NCI-H774 (cell line): ENCODE results near the gene USP33.
"Not testable (repeated sequence)": the region's sequence is repeated elsewhere in the genome, so short reads cannot be mapped to it uniquely, and the experiment has no call there.

Experiments used
- DNase-seq: peaks from one replicate; lab custom pipeline; 2025; lab: John Stamatoyannopoulos, UW

Gene USP33

GRCh38 chr1:77759071-77760028, at the start of gene USP33:
Gene USP33 (minus strand): TSS chr1:77759852. CDS start chr1:77741697, 18,155 bp downstream.
- DNase-seq: peak; percentile 87

- DNase-seq: no peak
Measured at GRCh38 chr1:77803371-77803770, 43.7 kb upstream of the USP33 start.

GRCh38 chr1:77802026-77802425, 42.4 kb upstream of the USP33 start:
- no peak for DNase-seq

GRCh38 chr1:77797991-77798390, 38.3 kb upstream of the USP33 start:
- no peak for DNase-seq

- DNase-seq: no peak
Measured at GRCh38 chr1:77796695-77797405, 37.2 kb upstream of the USP33 start.

- DNase-seq: no peak
Measured at GRCh38 chr1:77794550-77794949, 34.9 kb upstream of the USP33 start.

- DNase-seq: not testable (repeated sequence)
Measured at GRCh38 chr1:77786093-77786741, 26.6 kb upstream of the USP33 start.

- no peak for DNase-seq
Measured at GRCh38 chr1:77783141-77783540, 23.5 kb upstream of the USP33 start.

GRCh38 chr1:77781683-77782082, 22.0 kb upstream of the USP33 start:
- no peak for DNase-seq

GRCh38 chr1:77779529-77780281, 20.1 kb upstream of the USP33 start, which contains the start of gene MIGA1:
Gene MIGA1 (plus strand): TSS chr1:77779649. CDS start chr1:77783253, 3,604 bp downstream.
- DNase-seq: peak; percentile 89

- no peak for DNase-seq
Measured at GRCh38 chr1:77776007-77776700, 16.5 kb upstream of the USP33 start.

- DNase-seq: no peak
Measured at GRCh38 chr1:77768006-77768405, 8.4 kb upstream of the USP33 start.

- no peak for DNase-seq
Measured at GRCh38 chr1:77762072-77762476, 2.4 kb upstream of the USP33 start.

- DNase-seq: no peak
Measured at GRCh38 chr1:77757603-77758002, 2.0 kb downstream of the USP33 start.

- DNase-seq: no peak
Measured at GRCh38 chr1:77757066-77757584, 2.5 kb downstream of the USP33 start.

- DNase-seq: no peak
Measured at GRCh38 chr1:77756052-77756754, 3.4 kb downstream of the USP33 start.

GRCh38 chr1:77749489-77749888, 10.2 kb downstream of the USP33 start:
- DNase-seq: not testable (repeated sequence)

GRCh38 chr1:77744576-77744975, 15.1 kb downstream of the USP33 start:
- no peak for DNase-seq

GRCh38 chr1:77742011-77742555, 17.6 kb downstream of the USP33 start:
- DNase-seq: no peak

GRCh38 chr1:77741316-77741715, 18.3 kb downstream of the USP33 start:
- no peak for DNase-seq
